ENCODE measurements around the gene PIP4K2C. TPM values are rescaled to one million over a fixed set of nuclear protein-coding genes. Genes with fewer than 3 reads are reported as not detected.
A peak's percentile ranks its signal among the peaks of the same experiment; 100 is the strongest.

Gene PIP4K2C
- total and polyA plus RNA-seq, 3 donors from 2014 or later, result 47.6 to 78.0 (median 54.6) TPM

GRCh38 chr12:57626921-57627445 is 36.0 kb downstream of the PIP4K2C start:
- H3K27ac ChIP-seq, result no peak overlapping the region
- WGBS, 2 donors, result 30 to 39% methylated on average over 7 to 9 of the region's 9 CpGs
- no peaks in the 10 kb centered on the region for H3K9me3 ChIP-seq
- H3K27me3 ChIP-seq, result no peaks in the 10 kb centered on the region
- H3K4me3 ChIP-seq, result no peak overlapping the region
- intact Hi-C loops (cut with DNase I; ENCODE audit: low total_unique reads), result no loop called here
- TF ChIP-seq POLR2A (IDR thresholded peaks at IDR 0.05) (no peak), CTCF (IDR thresholded peaks at IDR 0.05) (no peak)
- peaks cover 12% of the 10 kb centered on the region for H3K4me1 ChIP-seq
- DNase-seq, result no peak
- no peaks in the 10 kb centered on the region for H3K36me3 ChIP-seq (ENCODE audit: low read depth, missing control alignments)

GRCh38 chr12:57627501-57628279 is 36.7 kb downstream of the PIP4K2C start:
- Histone ChIP-seq H3K9me3 (no peaks in the 10 kb centered on the region), H3K4me3 (peak overlapping the region in 1 of 2 donors; percentile 36), H3K27me3 (no peaks in the 10 kb centered on the region), H3K27ac (no peak overlapping the region), H3K4me1 (peaks cover 14% of the 10 kb centered on the region), H3K36me3 (ENCODE audit: low read depth, missing control alignments) (no peaks in the 10 kb centered on the region)
- peak; percentile 15 for DNase-seq
- intact Hi-C loops (cut with DNase I; ENCODE audit: low total_unique reads), result no loop called here
- TF ChIP-seq POLR2A (IDR thresholded peaks at IDR 0.05) (no peak), CTCF (IDR thresholded peaks at IDR 0.05) (no peak)
- 16 to 33% methylated on average over 37 to 63 of the region's 67 CpGs for WGBS, 2 donors

GRCh38 chr12:57628280-57629191 is 37.5 kb downstream of the PIP4K2C start:
- Histone ChIP-seq H3K27ac (no peak overlapping the region), H3K36me3 (ENCODE audit: low read depth, missing control alignments) (no peaks in the 10 kb centered on the region), H3K4me3 (no peak overlapping the region), H3K9me3 (no peaks in the 10 kb centered on the region), H3K27me3 (no peaks in the 10 kb centered on the region), H3K4me1 (peaks cover 16% of the 10 kb centered on the region)
- intact Hi-C loops (cut with DNase I; ENCODE audit: low total_unique reads), result no loop called here
- DNase-seq, result peak; percentile 10
- TF ChIP-seq CTCF (IDR thresholded peaks at IDR 0.05) (no peak), POLR2A (IDR thresholded peaks at IDR 0.05) (no peak)
- 61 to 67% methylated on average over 23 to 29 of the region's 29 CpGs for WGBS, 2 donors

- intact Hi-C loops (cut with DNase I; ENCODE audit: low total_unique reads), result no loop called here
- Histone ChIP-seq H3K4me1 (peaks cover 16% of the 10 kb centered on the region), H3K27me3 (no peaks in the 10 kb centered on the region), H3K9me3 (no peaks in the 10 kb centered on the region), H3K36me3 (ENCODE audit: low read depth, missing control alignments) (no peaks in the 10 kb centered on the region), H3K4me3 (no peak overlapping the region), H3K27ac (no peak overlapping the region)
- peak; percentile 10 for DNase-seq
- TF ChIP-seq POLR2A (IDR thresholded peaks at IDR 0.05), result no peak
- TF ChIP-seq CTCF (IDR thresholded peaks at IDR 0.05), result no peak
- 89 to 90% methylated on average over 5 of the region's 5 CpGs for WGBS, 2 donors
Measured at GRCh38 chr12:57629897-57630471, 39.0 kb downstream of the PIP4K2C start.
